ENCODE data around the gene IRF2BPL. TPM values are rescaled to one million over a fixed set of nuclear protein-coding genes. Genes with fewer than 3 reads are reported as not detected.

IRF2BPL gene
- total RNA-seq, 2 experiments from 2014 or later, result 36.2 to 37.7 TPM

GRCh38 chr14:76995279-76996035 lies 33.1 kb downstream of the IRF2BPL start:
- Mint-ChIP-seq H3K27ac (no peak overlapping the region), H3K9me3 (no peaks in the 10 kb centered on the region), H3K36me3 (ENCODE audit: low read depth) (no peaks in the 10 kb centered on the region), H3K4me1 (ENCODE audit: low read depth) (peaks cover 20% of the 10 kb centered on the region), H3K27me3 (peaks cover under 1% of the 10 kb centered on the region), H3K4me3 (no peak overlapping the region)
- TF ChIP-seq CTCF (IDR thresholded peaks at IDR 0.05), result no peak
- peak; percentile 81 for ATAC-seq
- ChIA-PET POLR2A (interaction anchor here (0.8 kb wide), 1 partner anchor 37 kb away, joined by 4 read pairs; no protein-coding TSS in a partner anchor), CTCF (interaction anchor here (1.0 to 1.4 kb wide), 4 partner anchors 21 to 119 kb away, joined by 3 to 4 read pairs (median 3); no protein-coding TSS in a partner anchor)
- intact Hi-C loops (cut with micrococcal nuclease), result no loop called here
- DNase-seq, result peak; percentile 72

DNA sequence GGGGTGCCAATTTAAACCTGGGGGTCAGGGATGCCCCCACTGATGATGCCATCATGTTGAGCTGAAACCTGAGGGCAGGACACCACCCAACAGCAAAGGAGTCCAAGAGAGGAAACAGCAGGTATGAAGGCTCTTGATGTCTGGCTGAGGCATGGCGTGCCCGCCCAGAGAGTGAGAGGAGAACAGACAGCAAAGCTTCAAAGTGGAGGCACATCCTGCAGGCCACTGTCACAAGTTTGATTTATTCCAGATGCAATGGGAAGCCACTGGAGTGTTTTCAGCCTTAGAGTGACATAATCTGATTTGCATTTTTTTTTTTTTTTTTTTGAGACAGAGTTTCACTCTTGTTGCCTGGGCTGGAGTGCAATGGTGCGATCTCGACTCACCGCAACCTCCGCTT lies 34.8 kb downstream of the IRF2BPL start:
- H3K9me3 Mint-ChIP-seq, result no peaks in the 10 kb centered on the region
- no peak for ATAC-seq
- no peaks in the 10 kb centered on the region for H3K27me3 Mint-ChIP-seq
- ChIA-PET CTCF (interaction anchor here (0.6 to 1.0 kb wide), 2 partner anchors 25 to 191 kb away, joined by 4 to 5 read pairs; no protein-coding TSS in a partner anchor), POLR2A (no interaction called here)
- no peaks in the 10 kb centered on the region for H3K36me3 Mint-ChIP-seq (ENCODE audit: low read depth)
- DNase-seq, result no peak
- peaks cover 17% of the 10 kb centered on the region for H3K4me1 Mint-ChIP-seq (ENCODE audit: low read depth)
- no peak overlapping the region for H3K27ac Mint-ChIP-seq
- no peak overlapping the region for H3K4me3 Mint-ChIP-seq
- no peak for TF ChIP-seq CTCF (IDR thresholded peaks at IDR 0.05)
- intact Hi-C loops (cut with micrococcal nuclease), result no loop called here

DNA sequence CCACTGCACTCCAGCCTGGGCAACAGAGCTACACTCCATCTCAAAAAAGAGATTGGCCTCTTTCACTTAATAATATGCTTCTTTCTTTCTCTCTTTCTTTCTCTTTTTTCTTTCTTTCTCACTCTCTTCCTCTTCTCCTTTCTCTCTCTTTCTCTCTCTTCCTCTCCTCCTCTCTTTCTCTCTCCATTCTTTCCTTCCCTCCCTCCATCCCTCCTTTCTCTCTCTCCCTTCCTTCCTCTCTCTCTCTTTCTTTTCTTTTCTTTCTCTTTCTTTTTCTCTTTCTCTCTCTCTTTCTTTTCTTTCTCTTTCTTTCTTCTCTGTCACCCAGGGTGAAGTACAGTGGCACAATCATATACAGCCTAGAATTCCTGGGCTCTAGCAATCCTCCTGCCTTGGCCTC lies 38.4 kb downstream of the IRF2BPL start:
- no peak for DNase-seq
- ChIA-PET POLR2A (no interaction called here), CTCF (no interaction called here)
- H3K4me1 Mint-ChIP-seq (ENCODE audit: low read depth), result peaks cover 12% of the 10 kb centered on the region
- no peak overlapping the region for H3K27ac Mint-ChIP-seq
- H3K9me3 Mint-ChIP-seq, result no peaks in the 10 kb centered on the region
- ATAC-seq, result no peak
- no peaks in the 10 kb centered on the region for H3K36me3 Mint-ChIP-seq (ENCODE audit: low read depth)
- no peaks in the 10 kb centered on the region for H3K27me3 Mint-ChIP-seq
- no peak for TF ChIP-seq CTCF (IDR thresholded peaks at IDR 0.05)
- intact Hi-C loops (cut with micrococcal nuclease), result no loop called here
- no peak overlapping the region for H3K4me3 Mint-ChIP-seq

DNA sequence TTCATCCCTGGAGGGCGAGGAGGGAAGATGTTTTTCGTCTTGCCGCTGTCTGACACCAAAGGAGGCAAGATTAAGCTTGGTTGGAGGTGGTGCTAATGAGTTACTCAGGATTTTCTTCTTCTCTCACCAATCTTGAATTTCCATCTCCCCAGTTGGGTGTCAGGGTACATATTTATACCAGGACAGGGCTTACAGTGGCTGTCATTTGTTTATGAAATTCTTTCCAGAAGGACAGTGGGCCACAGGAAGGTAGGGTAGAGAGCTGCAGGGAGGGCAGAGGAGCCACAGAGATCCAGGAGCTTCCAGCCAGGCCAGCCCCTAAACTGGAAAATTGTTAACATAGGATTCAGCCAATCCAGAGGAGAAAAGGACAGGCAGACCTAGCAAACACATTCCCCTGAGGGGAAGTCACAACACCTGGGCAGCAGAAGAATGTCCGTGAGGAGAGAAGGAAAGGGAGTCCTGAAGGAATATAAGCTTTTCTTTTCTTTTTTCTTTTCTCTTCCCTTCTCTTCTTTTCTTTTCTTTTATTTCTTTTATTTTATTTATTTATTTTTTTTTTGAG lies 40.5 kb downstream of the IRF2BPL start:
- ATAC-seq (no peak), DNase-seq (no peak)
- Mint-ChIP-seq H3K27ac (no peak overlapping the region), H3K4me1 (ENCODE audit: low read depth) (peaks cover 3% of the 10 kb centered on the region), H3K9me3 (no peaks in the 10 kb centered on the region), H3K4me3 (no peak overlapping the region), H3K36me3 (ENCODE audit: low read depth) (no peaks in the 10 kb centered on the region), H3K27me3 (no peaks in the 10 kb centered on the region)
- ChIA-PET POLR2A (interaction anchor here (1.2 kb wide), 1 partner anchor 26 kb away, joined by 4 read pairs; no protein-coding TSS in a partner anchor), CTCF (interaction anchor here (0.7 to 1.4 kb wide), 4 partner anchors 11 to 71 kb away, joined by 3 to 4 read pairs (median 3); no protein-coding TSS in a partner anchor)
- intact Hi-C loops (cut with micrococcal nuclease), result no loop called here
- no peak for TF ChIP-seq CTCF (IDR thresholded peaks at IDR 0.05)

DNA sequence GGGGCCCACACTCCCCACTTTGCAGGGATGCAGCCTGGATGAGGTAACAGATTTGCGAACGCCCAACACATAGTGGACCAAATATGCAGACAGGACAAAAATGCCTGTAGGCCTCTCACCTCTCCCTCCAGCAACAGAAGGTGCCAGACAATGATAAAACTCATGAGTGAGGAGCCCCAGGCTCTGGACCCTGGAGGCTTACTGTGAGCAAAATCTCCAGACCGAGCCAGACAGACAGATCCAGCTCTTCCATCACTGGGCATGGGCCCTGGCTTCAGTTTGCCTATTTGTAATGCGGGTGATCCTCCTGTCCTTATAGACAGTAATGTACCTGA lies 42.3 kb downstream of the IRF2BPL start:
- H3K9me3 Mint-ChIP-seq, result peaks cover 8% of the 10 kb centered on the region
- H3K4me3 Mint-ChIP-seq, result no peak overlapping the region
- no peaks in the 10 kb centered on the region for H3K27me3 Mint-ChIP-seq
- ATAC-seq, result no peak
- POLR2A ChIA-PET, result no interaction called here
- H3K36me3 Mint-ChIP-seq (ENCODE audit: low read depth), result no peaks in the 10 kb centered on the region
- no peak for DNase-seq
- no peak overlapping the region for H3K27ac Mint-ChIP-seq
- CTCF ChIA-PET, result interaction anchor here (1.0 to 1.5 kb wide), 2 partner anchors 21 to 31 kb away, joined by 3 read pairs; no protein-coding TSS in a partner anchor
- H3K4me1 Mint-ChIP-seq (ENCODE audit: low read depth), result peaks cover 3% of the 10 kb centered on the region
- TF ChIP-seq CTCF (IDR thresholded peaks at IDR 0.05), result no peak
- intact Hi-C loops (cut with micrococcal nuclease), result no loop called here
